Liver (tissue), 9 donors: Measurements from ENCODE around the gene ZNF487. TPM values are rescaled to one million over a fixed set of nuclear protein-coding genes. Genes with fewer than 3 reads are reported as not detected.

Experiments used
- DNase-seq: peaks from one replicate; pipeline ENCODE4 v3.0.0-alpha.2; 2017; ENCODE audit warnings: low spot score
- H3K27ac ChIP-seq, 2 donors: one replicate each; pipeline ENCODE4 v1.7.0; 2013; ENCODE audit warnings: inconsistent platforms in 2 of 2, low read length in 2 of 2, control low read depth in 1 of 2, low read depth in 1 of 2, mild to moderate bottlenecking in 1 of 2
- H3K27me3 ChIP-seq, 4 donors: one replicate each; pipeline versions ENCODE4 v1.6.1 to v1.7.0; 2013; ENCODE audit warnings: low read length in 3 of 4, inconsistent platforms in 1 of 4, mild to moderate bottlenecking in 1 of 4, moderate library complexity in 1 of 4; ENCODE audit not compliant: control insufficient read depth in 4 of 4, insufficient read depth in 4 of 4
- H3K36me3 ChIP-seq, 4 donors: one replicate each; pipeline versions ENCODE4 v1.6.1 to v1.7.0; 2013; ENCODE audit warnings: low read length in 3 of 4, mild to moderate bottlenecking in 3 of 4, low read depth in 1 of 4, moderate library complexity in 1 of 4; ENCODE audit not compliant: control insufficient read depth in 4 of 4, insufficient read depth in 3 of 4
- H3K4me1 ChIP-seq, 4 donors: one replicate each; pipeline versions ENCODE4 v1.6.1 to v1.7.0; 2013; ENCODE audit warnings: low read length in 3 of 4, mild to moderate bottlenecking in 3 of 4, moderate library complexity in 1 of 4; ENCODE audit not compliant: control insufficient read depth in 4 of 4, insufficient read depth in 4 of 4
- H3K4me3 ChIP-seq, 3 donors: one replicate each; pipeline versions ENCODE4 v1.6.1 to v1.7.0; 2013; ENCODE audit warnings: low read length in 3 of 3, control low read depth in 1 of 3, low read depth in 1 of 3, mild to moderate bottlenecking in 1 of 3
- H3K9ac ChIP-seq, 2 donors: one replicate each; pipeline ENCODE4 v1.7.0; 2013; ENCODE audit warnings: low read length in 2 of 2, mild to moderate bottlenecking in 2 of 2, moderate library complexity in 2 of 2, control low read depth in 1 of 2, low read depth in 1 of 2
- H3K9me3 ChIP-seq, 4 donors: one replicate each; pipeline versions ENCODE4 v1.6.1 to v1.7.0; 2013; ENCODE audit warnings: low read length in 3 of 4; ENCODE audit not compliant: control insufficient read depth in 4 of 4
- ATF3 ChIP-seq: IDR thresholded peaks from 2 replicates; pipeline ENCODE4 v1.6.1; 2016; ENCODE audit warnings: antibody characterized with exemption
- CTCF ChIP-seq: fragments of 150-350 bp; IDR thresholded peaks from 2 replicates; pipeline ENCODE4 v1.5.1; 2017; ENCODE audit warnings: improper control_type of control experiment, low read depth, low read length; ENCODE audit not compliant: missing input control
- EGR1 ChIP-seq, 2 donors: IDR thresholded peaks; 2 replicates each; pipeline ENCODE4 v1.6.1; 2016 to 2018; ENCODE audit warnings: antibody characterized with exemption in 2 of 2, low read depth in 2 of 2
- FOXA1 ChIP-seq: IDR thresholded peaks from 2 replicates; pipeline ENCODE4 v1.6.1; 2016; ENCODE audit warnings: antibody characterized with exemption
- FOXA2 ChIP-seq: IDR thresholded peaks from 2 replicates; pipeline ENCODE4 v1.6.1; 2016; ENCODE audit warnings: antibody characterized with exemption
- GABPA ChIP-seq, 2 donors: IDR thresholded peaks in 1 of 2; conservative IDR thresholded peaks in 1 of 2; 2 replicates each; pipeline ENCODE4 v1.6.1; 2016; ENCODE audit warnings: antibody characterized with exemption in 2 of 2, mild to moderate bottlenecking in 1 of 2, moderate library complexity in 1 of 2
- HNF4A ChIP-seq, 2 donors: conservative IDR thresholded peaks; 2 replicates each; pipeline ENCODE4 v1.6.1; 2016; ENCODE audit warnings: antibody characterized with exemption in 2 of 2, mild to moderate bottlenecking in 2 of 2
- HNF4G ChIP-seq: IDR thresholded peaks from 2 replicates; pipeline ENCODE4 v1.6.1; 2016; ENCODE audit warnings: antibody characterized with exemption
- JUND ChIP-seq, 2 donors: IDR thresholded peaks; 2 replicates each; pipeline ENCODE4 v1.6.1; 2016; ENCODE audit warnings: antibody characterized with exemption in 2 of 2
- MAX ChIP-seq: IDR thresholded peaks from 2 replicates; pipeline ENCODE4 v1.6.1; 2016; ENCODE audit warnings: antibody characterized with exemption
- NR2F2 ChIP-seq: IDR thresholded peaks from 2 replicates; pipeline ENCODE4 v1.6.1; 2016; ENCODE audit warnings: antibody characterized with exemption
- RAD21 ChIP-seq, 2 donors: IDR thresholded peaks; 2 replicates each; pipeline ENCODE4 v1.6.1; 2016; ENCODE audit warnings: antibody characterized with exemption in 2 of 2, mild to moderate bottlenecking in 2 of 2
- REST ChIP-seq: IDR thresholded peaks from 2 replicates; pipeline ENCODE4 v1.6.1; 2016; ENCODE audit warnings: antibody characterized with exemption, mild to moderate bottlenecking
- RXRA ChIP-seq, 2 donors: IDR thresholded peaks; 2 replicates each; pipeline ENCODE4 v1.6.1; 2017 to 2018; ENCODE audit warnings: antibody characterized with exemption in 2 of 2, mild to moderate bottlenecking in 1 of 2
- SP1 ChIP-seq: IDR thresholded peaks from 2 replicates; pipeline ENCODE4 v1.6.1; 2018; ENCODE audit warnings: antibody characterized with exemption, mild to moderate bottlenecking
- TAF1 ChIP-seq: conservative IDR thresholded peaks from 2 replicates; pipeline ENCODE4 v1.6.1; 2016; ENCODE audit warnings: antibody characterized with exemption, mild to moderate bottlenecking
- YY1 ChIP-seq: IDR thresholded peaks from 2 replicates; pipeline ENCODE4 v1.6.1; 2016; ENCODE audit warnings: antibody characterized with exemption, mild to moderate bottlenecking
- ZBTB33 ChIP-seq: IDR thresholded peaks from 2 replicates; pipeline ENCODE4 v1.6.1; 2016; ENCODE audit warnings: antibody characterized with exemption
- WGBS: extraction: QIAGEN DNeasy Blood & Tissue Kit; methylation state at CpG from one replicate; pipeline ENCODE4 v1.1.7; 2013; 5-methylcytosine and 5-hydroxymethylcytosine counted together
- polyA plus RNA-seq, 2 donors: library from polyadenylated mRNA; stranded (reverse) in 1 of 2; unstranded in 1 of 2; fragments of 200-250 nt in 1 of 2; fragments of >200 nt in 1 of 2; fragmentation: Nextera tagmentation in 1 of 2; extraction: Ambion mirVana in 1 of 2; gene quantifications; one replicate each; pipeline versions ENCODE4 v1.2.1 to v1.2.3, GENCODE V29; 2013 to 2015
- total RNA-seq, 2 donors: library from RNA; depleted of rRNA; stranded (reverse); fragments of >200 nt; gene quantifications; one replicate each; pipeline ENCODE4 v1.2.3, GENCODE V29; 2014
- donor health status: healthy.
- donor health status: healthy.
- donor health status: healthy.
- donor health status: healthy.
- donor health status: healthy.

Gene ZNF487
- total and polyA plus RNA-seq, 4 donors, result 1.3 to 4.8 (median 1.9) TPM

- H3K4me1 ChIP-seq, result no peaks in the 10 kb centered on the region
- TF ChIP-seq ATF3 (no peak), MAX (no peak), EGR1 (IDR thresholded peaks at IDR 0.05; ENCODE audit: low read depth in 2 of 2) (no peak), HNF4A (conservative IDR thresholded peaks at IDR 0.05) (no peak), RXRA (IDR thresholded peaks at IDR 0.05) (no peak)
- H3K36me3 ChIP-seq, result no peaks in the 10 kb centered on the region
- no peak overlapping the region for H3K9ac ChIP-seq
- H3K4me3 ChIP-seq, result no peak overlapping the region
- peaks cover 0 to 3% (median 0%) of the 10 kb centered on the region in 4 donors for H3K27me3 ChIP-seq
- peaks cover 2 to 5% (median 4%) of the 10 kb centered on the region in 4 donors for H3K9me3 ChIP-seq
- H3K27ac ChIP-seq, result no peak overlapping the region
- WGBS, result 91% methylated on average over 5 of the region's 5 CpGs
- no peak for DNase-seq
Measured at GRCh38 chr10:43491855-43492254, 54.9 kb downstream of the ZNF487 start.

- no peak for TF ChIP-seq NR2F2
- TF ChIP-seq ATF3, result no peak
- no peak for TF ChIP-seq RAD21 (IDR thresholded peaks at IDR 0.05)
- TF ChIP-seq FOXA2, result no peak
- TF ChIP-seq EGR1 (IDR thresholded peaks at IDR 0.05; ENCODE audit: low read depth in 2 of 2), result no peak
- no peak for TF ChIP-seq REST
- no peak for TF ChIP-seq MAX
- TF ChIP-seq YY1, result no peak
- TF ChIP-seq CTCF, result no peak
- no peak for TF ChIP-seq FOXA1
- TF ChIP-seq HNF4A (conservative IDR thresholded peaks at IDR 0.05), result no peak
- no peak for TF ChIP-seq RXRA (IDR thresholded peaks at IDR 0.05)
- TF ChIP-seq GABPA (IDR thresholded peaks at IDR 0.05 in 1 of 2, conservative IDR thresholded peaks at IDR 0.05 in 1 of 2), result no peak
- no peak for TF ChIP-seq HNF4G
- TF ChIP-seq JUND (IDR thresholded peaks at IDR 0.05), result no peak
- no peak for TF ChIP-seq SP1
- TF ChIP-seq TAF1, result no peak
- TF ChIP-seq ZBTB33, result no peak
- Histone ChIP-seq H3K9ac (no peak overlapping the region), H3K4me3 (no peak overlapping the region), H3K36me3 (peaks cover 0 to 3% (median 0%) of the 10 kb centered on the region in 4 donors), H3K4me1 (no peaks in the 10 kb centered on the region), H3K9me3 (peaks cover 0 to 3% (median under 1%) of the 10 kb centered on the region in 4 donors), H3K27ac (no peak overlapping the region), H3K27me3 (no peaks in the 10 kb centered on the region)
- no peak for DNase-seq
Measured at GRCh38 chr10:43502931-43503330, 66.0 kb downstream of the ZNF487 start.
